HG02870 (cell line): Measurements from ENCODE around the gene ATP8A2.

Experiments used
- ATAC-seq: cut with Tn5 transposase; IDR thresholded peaks from one replicate; pipeline ENCODE4 v1.9.1; 2021; ENCODE audit warnings: mild to moderate bottlenecking, moderate library complexity; ENCODE audit not compliant: unreplicated experiment

Gene ATP8A2

GRCh38 chr13:25380741-25381324 lies 9.1 kb downstream of the ATP8A2 start:
- no peak for ATAC-seq

GRCh38 chr13:25384758-25385410 lies 13.1 kb downstream of the ATP8A2 start:
- ATAC-seq = no peak

DNA sequence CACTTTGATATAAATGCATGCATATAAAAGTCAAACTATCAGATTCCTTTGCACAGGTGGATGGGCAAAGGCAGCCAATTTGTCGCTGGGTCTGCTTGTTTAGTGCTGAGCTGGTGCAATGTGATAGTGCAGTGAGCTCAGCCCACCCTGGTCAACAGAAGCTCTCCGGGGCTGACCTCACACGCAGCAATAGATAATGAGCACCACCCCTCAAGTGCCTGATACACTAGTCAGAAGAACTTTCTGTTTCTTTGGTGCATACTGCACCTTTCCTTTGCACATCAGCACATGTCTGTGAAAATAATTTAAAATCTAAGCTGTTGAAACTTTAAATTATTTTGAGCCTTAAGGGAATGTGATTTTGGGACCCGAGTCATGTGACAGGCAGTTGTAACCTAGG lies 20.2 kb downstream of the ATP8A2 start:
- ATAC-seq = no peak

- no peak for ATAC-seq
These were observed 22.8 kb downstream of the ATP8A2 start for GRCh38 chr13:25394402-25395060.

DNA sequence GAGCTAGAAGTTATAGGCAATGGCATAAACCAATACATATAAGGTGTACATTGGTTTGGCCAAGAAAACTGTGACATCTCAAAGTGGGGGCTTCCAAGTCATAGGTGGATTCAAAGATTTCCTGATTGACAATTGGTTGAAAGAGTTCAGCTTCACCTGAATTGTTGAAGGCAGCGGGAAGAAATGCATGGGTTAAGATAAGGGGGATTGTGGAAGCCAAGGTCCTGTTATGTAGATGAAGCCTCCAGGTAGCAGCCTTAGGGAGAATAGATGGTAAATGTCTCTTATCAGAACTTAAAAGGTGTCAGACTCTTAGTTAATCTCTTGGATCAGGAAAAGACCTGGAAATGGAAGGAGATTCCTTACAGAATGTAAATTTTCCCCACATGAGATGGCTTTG lies 26.0 kb downstream of the ATP8A2 start:
- ATAC-seq = no peak

- ATAC-seq = no peak
These were observed 29.2 kb downstream of the ATP8A2 start for GRCh38 chr13:25400925-25401324.

DNA sequence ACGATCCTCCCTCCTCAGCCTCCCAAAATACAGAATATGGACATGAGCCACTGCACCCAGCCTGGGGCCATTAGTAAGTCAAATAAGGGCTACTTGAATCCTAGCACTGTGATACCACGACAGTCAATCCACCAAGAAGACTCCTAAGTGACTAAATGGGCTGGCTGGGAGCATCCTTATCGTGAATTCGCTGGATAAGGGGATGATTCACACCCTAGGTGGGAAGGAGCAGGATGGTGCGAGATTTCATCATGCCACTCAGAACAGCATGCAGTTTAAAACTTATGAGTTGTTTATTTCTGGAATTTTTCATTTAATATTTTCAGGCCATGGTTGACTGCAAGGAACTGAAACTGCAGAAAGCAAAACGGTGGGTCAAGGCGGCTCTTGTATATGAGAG lies 30.2 kb downstream of the ATP8A2 start:
- ATAC-seq = no peak

DNA sequence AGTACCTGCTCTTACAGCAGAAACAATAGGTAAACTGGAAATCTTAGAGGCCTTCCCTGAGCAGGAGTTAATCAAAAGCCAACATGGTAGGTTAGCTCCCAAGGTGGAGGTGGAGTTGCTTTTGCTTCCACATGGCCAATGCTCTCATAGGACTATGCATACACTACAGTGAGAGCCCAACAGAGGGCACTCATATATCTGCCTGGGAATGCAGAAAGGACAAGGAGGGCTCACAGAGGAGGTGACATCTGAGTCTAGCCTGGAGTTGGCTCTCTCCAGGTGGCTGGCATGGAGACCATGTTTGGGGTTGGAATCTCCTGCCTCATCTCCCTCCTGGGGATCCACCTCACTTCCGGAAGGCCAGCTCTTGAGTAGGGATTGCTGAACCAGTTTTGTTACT lies 34.6 kb downstream of the ATP8A2 start:
- ATAC-seq = no peak

DNA sequence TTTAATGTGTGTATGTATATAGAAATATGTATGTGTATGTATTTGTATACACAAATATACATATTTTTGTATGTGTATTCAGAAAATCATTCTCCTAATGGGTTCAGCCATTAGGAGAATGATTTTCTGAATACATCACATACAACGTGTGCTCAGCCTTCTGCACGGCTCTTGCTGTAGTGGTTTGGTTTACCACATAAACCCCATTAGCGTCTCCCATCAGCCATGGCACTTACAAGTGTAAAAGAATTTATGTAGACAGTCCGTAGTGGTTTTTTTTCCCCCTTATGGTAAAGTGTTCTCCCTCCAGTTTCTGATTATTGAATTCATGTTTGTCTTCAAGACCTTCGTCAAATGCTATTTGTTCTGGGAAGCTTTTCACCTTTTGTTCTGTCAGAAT lies 38.2 kb downstream of the ATP8A2 start:
- ATAC-seq = no peak

DNA sequence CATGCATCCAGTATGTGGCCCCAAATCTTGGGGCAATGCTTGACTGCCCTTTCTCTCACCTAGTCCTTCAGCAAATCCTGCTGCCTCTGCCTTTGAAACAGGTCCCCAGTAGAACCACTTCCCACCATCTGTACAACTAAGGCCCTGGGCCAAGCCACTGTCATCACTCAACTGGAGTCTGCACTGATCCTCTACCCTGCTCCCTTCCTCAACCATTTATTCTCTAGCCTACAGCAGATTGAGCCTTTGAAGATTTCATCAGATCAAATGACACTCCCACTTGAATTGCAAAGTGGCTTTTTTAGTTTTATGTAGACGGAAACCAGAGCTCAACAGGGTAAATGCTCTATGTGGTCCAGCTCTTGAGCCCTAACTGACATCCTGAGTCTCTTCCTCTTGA lies 43.5 kb downstream of the ATP8A2 start:
- no peak for ATAC-seq

DNA sequence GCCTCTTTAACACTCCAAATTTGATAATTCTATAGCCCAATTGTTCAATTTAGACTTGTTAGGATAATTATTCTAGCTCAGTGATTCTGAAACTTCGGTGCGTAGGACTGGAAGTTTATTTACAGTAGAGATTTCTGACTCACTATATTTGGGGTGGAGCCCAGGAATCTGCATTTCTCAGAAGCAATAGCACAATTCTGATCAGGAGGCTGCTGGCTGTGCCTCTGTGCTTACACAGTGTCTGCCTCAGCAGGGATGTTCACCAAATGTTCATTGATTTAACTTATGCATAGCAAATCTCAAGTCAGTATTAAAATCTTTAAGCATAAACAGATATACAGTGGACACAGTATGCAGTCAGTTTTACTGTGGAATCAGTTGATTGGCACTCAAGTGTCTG lies 45.8 kb downstream of the ATP8A2 start:
- no peak for ATAC-seq

DNA sequence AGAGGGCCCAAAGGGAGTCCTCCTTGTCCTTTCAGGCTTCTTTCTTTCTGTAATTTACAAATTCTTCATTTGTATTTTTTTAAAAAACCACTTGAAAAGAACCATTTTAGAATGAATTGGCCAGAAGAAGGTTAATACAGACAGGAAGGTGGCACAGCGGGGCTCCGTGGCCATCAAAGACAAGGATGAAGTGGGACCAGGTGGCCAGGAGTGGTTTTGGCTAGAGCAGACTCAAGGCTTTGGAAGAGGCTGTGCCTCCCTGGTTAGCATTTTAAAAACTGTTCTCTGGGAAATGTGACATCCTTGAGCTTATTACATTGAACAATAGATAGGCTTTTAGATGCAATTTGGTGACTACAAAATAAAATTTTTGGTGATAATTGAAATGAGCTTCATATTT lies 48.4 kb downstream of the ATP8A2 start:
- no peak for ATAC-seq

- no peak for ATAC-seq
These were observed 49.8 kb downstream of the ATP8A2 start for GRCh38 chr13:25421612-25422011.

GRCh38 chr13:25422153-25422552 lies 50.4 kb downstream of the ATP8A2 start:
- ATAC-seq = no peak

GRCh38 chr13:25423831-25424230 lies 52.1 kb downstream of the ATP8A2 start:
- no peak for ATAC-seq

GRCh38 chr13:25429466-25429865 lies 57.7 kb downstream of the ATP8A2 start:
- ATAC-seq = no peak

- no peak for ATAC-seq
These were observed 60.9 kb downstream of the ATP8A2 start for GRCh38 chr13:25432691-25433090.

DNA sequence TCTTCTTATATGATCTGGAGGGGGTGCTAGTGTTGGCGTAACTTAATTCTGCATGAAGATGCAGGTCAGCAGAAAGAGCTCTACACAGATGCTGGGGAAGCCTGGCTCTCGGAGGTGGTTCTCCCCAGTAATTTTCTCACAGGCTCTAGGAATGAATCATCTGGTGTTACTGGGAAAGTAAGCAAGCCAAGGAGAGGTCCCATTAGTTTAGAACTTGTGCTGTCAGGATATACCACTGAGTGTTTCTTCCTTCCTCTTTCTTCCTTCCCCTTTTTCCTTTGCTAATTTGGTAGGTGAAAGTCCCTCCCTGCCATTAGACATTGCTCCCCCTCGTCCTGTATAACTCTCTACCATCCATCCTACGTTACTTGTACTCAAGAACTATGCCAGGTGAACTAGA lies 68.3 kb downstream of the ATP8A2 start:
- no peak for ATAC-seq

- no peak for ATAC-seq
These were observed 74.5 kb downstream of the ATP8A2 start for GRCh38 chr13:25446261-25446660.

- ATAC-seq = no peak
These were observed 75.6 kb downstream of the ATP8A2 start for GRCh38 chr13:25447396-25447795.

- no peak for ATAC-seq
These were observed 82.1 kb downstream of the ATP8A2 start for GRCh38 chr13:25453850-25454365.

- ATAC-seq = no peak
These were observed 83.4 kb downstream of the ATP8A2 start for GRCh38 chr13:25455146-25455545.
